ENCODE results near the gene CDH4.

- TF ChIP-seq CTCF (IDR thresholded peaks at IDR 0.05) (no peak), POLR2A (IDR thresholded peaks at IDR 0.05) (no peak)
Observed at GRCh38 chr20:61514396-61514795, 262.3 kb downstream of the CDH4 start.
